ENCODE data around the gene CTSO.

CTSO gene

GRCh38 chr4:155879767-155880166, 73.9 kb downstream of the CTSO start:
- H3K4me3 ChIP-seq (ENCODE audit: low read depth, low read length): no peak overlapping the region
- DNase-seq (ENCODE audit: low read depth): no peak

- DNase-seq (ENCODE audit: low read depth): no peak
Measured at GRCh38 chr4:155878611-155879010, 75.1 kb downstream of the CTSO start.

DNA sequence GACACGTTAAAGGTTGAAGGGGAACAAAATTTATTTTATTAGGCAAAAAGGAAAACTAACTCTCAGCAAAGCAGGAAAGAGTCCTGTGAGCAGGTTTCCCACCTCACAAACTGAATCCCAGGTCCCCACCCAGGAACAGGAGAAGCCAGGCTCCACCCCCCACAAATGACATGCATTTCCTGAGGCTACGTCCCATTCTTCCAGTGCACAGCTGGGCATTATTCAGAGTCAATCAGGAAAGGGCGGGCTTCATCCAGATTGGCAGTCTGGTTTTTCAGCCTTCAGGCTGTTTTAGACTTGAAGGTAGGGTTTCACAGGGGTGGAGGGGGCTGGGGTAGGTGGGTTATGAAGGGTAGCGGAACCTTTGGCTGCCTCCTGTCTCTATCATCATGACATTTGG, 75.7 kb downstream of the CTSO start:
- H3K4me3 ChIP-seq (ENCODE audit: low read depth, low read length): no peak overlapping the region
- DNase-seq (ENCODE audit: low read depth): no peak

More at GRCh38 chr4:155878611-155879010, 75.1 kb downstream of the CTSO start:
- H3K4me3 ChIP-seq (ENCODE audit: low read depth, low read length): no peak overlapping the region

DNA sequence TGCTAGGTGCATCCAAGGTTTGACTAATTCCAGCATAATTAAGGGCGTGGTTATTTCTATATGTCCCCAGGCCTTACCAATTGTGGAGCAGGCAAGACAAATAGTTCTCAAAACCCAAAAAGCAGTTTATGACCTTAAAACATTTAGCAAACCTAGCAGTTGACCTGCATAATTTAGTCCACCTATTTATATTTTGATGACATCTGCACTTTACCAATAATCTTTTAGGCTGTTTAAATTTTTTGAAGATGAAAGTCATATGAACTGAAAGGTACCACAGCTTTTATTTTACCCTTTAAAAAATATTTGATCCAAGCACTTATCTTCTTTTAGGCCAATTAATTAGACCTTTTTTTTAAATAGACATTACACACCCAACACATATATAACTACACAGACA, 77.8 kb downstream of the CTSO start:
- DNase-seq (ENCODE audit: low read depth): no peak

More for the DNA sequence above, 77.8 kb downstream of the CTSO start:
- no peak overlapping the region for H3K4me3 ChIP-seq (ENCODE audit: low read depth, low read length)

All from skeletal muscle cell (primary cell).